ENCODE measurements around the gene GNG14.
A peak's percentile ranks its signal among the peaks of the same experiment; 100 is the strongest.

Gene GNG14

GRCh38 chr19:12736995-12737834 lies 49.4 kb downstream of the GNG14 start, which contains the start of gene GET3:
GET3 (plus strand) TSS chr19:12737497; CDS start chr19:12737506, 9 bp downstream.
- Histone ChIP-seq H3K27me3 (ENCODE audit: insufficient read depth, low read length, poor library complexity) (no peaks in the 10 kb centered on the region), H3K79me2 (ENCODE audit: insufficient read depth, low read length) (peaks cover 49% of the 10 kb centered on the region), H4K20me1 (ENCODE audit: insufficient read depth, low read length) (peaks cover 19% of the 10 kb centered on the region), H2AFZ (ENCODE audit: low read depth, low read length) (peak within 1 kb of the TSS; percentile 84), H3K4me2 (ENCODE audit: insufficient read depth, low read length) (peak within 1 kb of the TSS; percentile 91), H3K27ac (ENCODE audit: low read length) (peak within 1 kb of the TSS; percentile 93), H3K9ac (ENCODE audit: low read depth, low read length) (peak within 1 kb of the TSS; percentile 69), H3K9me3 (ENCODE audit: insufficient read depth, low read length, severe bottlenecking) (no peaks in the 10 kb centered on the region), H3K36me3 (ENCODE audit: insufficient read depth, low read length) (peaks cover 29% of the 10 kb centered on the region), H3K4me1 (ENCODE audit: insufficient read depth, low read length) (peaks cover 51% of the 10 kb centered on the region), H3K4me3 (ENCODE audit: low read depth in 1 of 2, low read length in 2 of 2) (peak within 1 kb of the TSS; percentile 71 to 79; a peak in 3 of 4 replicates)
- ATAC-seq (ENCODE audit: insufficient read depth, low read depth) (peak; percentile 90), DNase-seq (peak; percentile 92)
- no peak for TF ChIP-seq EZH2 (IDR thresholded peaks at IDR 0.05; ENCODE audit: borderline replicate concordance, low read depth, low read length, severe bottlenecking)
- TF ChIP-seq, protein P1, sequence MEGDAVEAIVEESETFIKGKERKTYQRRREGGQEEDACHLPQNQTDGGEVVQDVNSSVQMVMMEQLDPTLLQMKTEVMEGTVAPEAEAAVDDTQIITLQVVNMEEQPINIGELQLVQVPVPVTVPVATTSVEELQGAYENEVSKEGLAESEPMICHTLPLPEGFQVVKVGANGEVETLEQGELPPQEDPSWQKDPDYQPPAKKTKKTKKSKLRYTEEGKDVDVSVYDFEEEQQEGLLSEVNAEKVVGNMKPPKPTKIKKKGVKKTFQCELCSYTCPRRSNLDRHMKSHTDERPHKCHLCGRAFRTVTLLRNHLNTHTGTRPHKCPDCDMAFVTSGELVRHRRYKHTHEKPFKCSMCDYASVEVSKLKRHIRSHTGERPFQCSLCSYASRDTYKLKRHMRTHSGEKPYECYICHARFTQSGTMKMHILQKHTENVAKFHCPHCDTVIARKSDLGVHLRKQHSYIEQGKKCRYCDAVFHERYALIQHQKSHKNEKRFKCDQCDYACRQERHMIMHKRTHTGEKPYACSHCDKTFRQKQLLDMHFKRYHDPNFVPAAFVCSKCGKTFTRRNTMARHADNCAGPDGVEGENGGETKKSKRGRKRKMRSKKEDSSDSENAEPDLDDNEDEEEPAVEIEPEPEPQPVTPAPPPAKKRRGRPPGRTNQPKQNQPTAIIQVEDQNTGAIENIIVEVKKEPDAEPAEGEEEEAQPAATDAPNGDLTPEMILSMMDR (IDR thresholded peaks at IDR 0.05; ENCODE audit: borderline replicate concordance, extremely low read depth, low read length, poor library complexity, severe bottlenecking), result no peak

DNA sequence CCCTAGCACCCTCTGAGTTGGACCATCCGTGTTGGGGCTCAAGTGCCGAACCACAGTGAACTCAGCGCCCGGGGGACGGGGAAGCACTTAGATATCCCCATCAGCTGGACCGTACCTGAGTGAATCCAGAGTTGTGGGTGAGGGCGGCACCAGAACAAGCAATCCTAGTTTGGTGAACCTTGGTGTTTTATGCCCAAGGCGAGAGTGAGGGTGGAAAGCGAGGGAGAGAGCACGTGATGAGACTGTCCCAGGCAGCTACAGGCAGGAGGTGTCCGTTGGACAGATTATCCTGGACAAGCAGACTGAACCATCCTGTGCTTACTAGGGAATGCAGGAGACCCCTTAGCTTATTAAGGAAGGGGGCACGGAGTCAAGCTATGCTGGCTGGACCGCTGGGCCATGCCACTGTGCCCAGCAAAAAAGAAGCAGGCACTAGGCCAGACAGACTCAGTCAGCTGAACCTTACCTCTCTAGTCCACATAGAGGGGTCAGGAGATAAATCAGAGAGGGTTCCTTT lies 50.1 kb downstream of the GNG14 start:
- Histone ChIP-seq H3K27me3 (ENCODE audit: insufficient read depth, low read length, poor library complexity) (no peaks in the 10 kb centered on the region), H3K9me3 (ENCODE audit: insufficient read depth, low read length, severe bottlenecking) (no peaks in the 10 kb centered on the region), H3K36me3 (ENCODE audit: insufficient read depth, low read length) (peaks cover 27% of the 10 kb centered on the region), H3K4me1 (ENCODE audit: insufficient read depth, low read length) (peaks cover 44% of the 10 kb centered on the region), H3K27ac (ENCODE audit: low read length) (peak overlapping the region; percentile 93), H4K20me1 (ENCODE audit: insufficient read depth, low read length) (peaks cover 14% of the 10 kb centered on the region), H3K4me2 (ENCODE audit: insufficient read depth, low read length) (peak overlapping the region; percentile 91), H3K79me2 (ENCODE audit: insufficient read depth, low read length) (peaks cover 42% of the 10 kb centered on the region), H3K9ac (ENCODE audit: low read depth, low read length) (peak overlapping the region; percentile 69), H2AFZ (ENCODE audit: low read depth, low read length) (peak overlapping the region; percentile 84), H3K4me3 (ENCODE audit: low read depth in 1 of 2, low read length in 2 of 2) (peak overlapping the region; percentile 71 to 79; a peak in 3 of 4 replicates)
- ATAC-seq (ENCODE audit: insufficient read depth, low read depth) (no peak), DNase-seq (no peak)
- TF ChIP-seq EZH2 (IDR thresholded peaks at IDR 0.05; ENCODE audit: borderline replicate concordance, low read depth, low read length, severe bottlenecking), result no peak
